ENCODE results near the gene TBCK.
A peak's percentile ranks its signal among the peaks of the same experiment; 100 is the strongest.
"Not testable (repeated sequence)": the region's sequence is repeated elsewhere in the genome, so short reads cannot be mapped to it uniquely, and the experiment has no call there.

The TBCK gene

DNA sequence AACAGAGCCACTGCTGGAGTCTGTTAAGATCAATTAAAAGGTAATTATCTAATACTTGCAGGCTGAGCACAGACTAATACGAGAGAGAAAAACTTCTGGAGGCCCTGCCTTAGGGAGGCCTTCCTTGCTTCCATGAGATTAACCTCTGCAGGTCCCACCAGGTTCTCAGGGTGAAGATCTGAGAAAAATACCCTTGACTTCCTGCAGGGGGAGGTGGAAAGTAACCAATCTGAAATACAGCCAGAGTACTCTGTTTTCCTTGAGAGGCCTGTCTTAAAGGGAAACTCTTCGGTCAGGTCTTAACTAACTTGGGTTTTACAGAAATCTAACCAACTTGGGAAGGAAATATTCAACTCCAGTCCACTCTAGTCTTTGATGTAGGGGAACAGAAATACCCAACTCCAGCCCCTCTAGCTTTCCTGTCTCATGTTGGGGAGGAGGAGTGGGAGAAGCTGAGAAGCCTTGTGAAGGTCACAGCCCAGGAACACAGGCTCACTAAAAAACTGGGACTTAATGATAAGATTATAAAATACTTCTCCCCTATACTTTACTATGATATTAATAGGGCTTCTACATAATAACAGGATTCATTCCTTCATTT is 77.1 kb downstream of the TBCK start:
- DNase-seq (ENCODE audit: insufficient read length, low spot score) (no peak), FAIRE-seq (peak; percentile 74)
- TF ChIP-seq CTCF (IDR thresholded peaks at IDR 0.05; ENCODE audit: insufficient read depth, missing control alignments), result peak; percentile 37

DNA sequence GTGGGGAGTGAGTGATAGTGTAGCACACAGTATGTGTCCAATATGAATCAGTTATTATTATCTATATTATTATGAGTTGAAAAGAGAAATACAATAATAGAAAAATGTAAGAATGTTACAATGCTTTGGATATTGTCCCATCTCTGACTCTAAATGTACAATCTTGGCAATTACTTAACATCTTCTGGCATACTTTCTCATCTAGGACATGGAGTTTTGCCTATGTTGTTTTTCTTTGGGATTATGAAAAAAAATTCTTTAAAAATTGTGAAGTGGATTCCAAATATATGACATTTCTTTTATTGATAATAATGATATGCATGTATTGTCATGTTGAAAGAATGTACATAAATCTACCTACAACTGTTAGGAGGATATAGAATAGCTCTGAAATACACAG is 84.1 kb downstream of the TBCK start:
- FAIRE-seq (no peak), DNase-seq (ENCODE audit: insufficient read length, low spot score) (no peak)
- no peak for TF ChIP-seq CTCF (IDR thresholded peaks at IDR 0.05; ENCODE audit: insufficient read depth, missing control alignments)

DNA sequence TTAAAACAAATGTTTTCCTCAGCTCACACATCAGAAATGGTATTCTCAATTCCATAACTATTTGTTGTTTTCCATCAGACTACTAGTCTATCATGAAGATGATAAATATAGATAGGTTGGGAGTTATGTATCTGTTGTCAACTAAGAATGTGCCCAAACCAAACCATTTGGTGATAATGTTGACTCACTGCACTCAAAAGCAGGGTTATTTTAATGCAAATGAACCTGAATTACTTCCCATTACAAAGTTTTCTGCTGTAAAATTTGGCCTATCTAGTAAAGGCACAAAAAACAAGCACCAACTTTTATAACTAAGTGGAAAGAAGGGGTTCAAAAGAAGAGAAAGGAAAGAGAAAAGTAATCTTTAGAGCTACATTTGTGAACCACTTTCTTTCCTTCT is 93.5 kb downstream of the TBCK start:
- peak; percentile 77 for FAIRE-seq
- no peak for TF ChIP-seq CTCF (IDR thresholded peaks at IDR 0.05; ENCODE audit: insufficient read depth, missing control alignments)
- DNase-seq (ENCODE audit: insufficient read length, low spot score), result no peak

GRCh38 chr4:106213291-106213690 is 102.7 kb downstream of the TBCK start:
- not testable (repeated sequence) for FAIRE-seq; DNase-seq (ENCODE audit: insufficient read length, low spot score)

- no peak for TF ChIP-seq CTCF (IDR thresholded peaks at IDR 0.05; ENCODE audit: insufficient read depth, missing control alignments)
Observed at GRCh38 chr4:106210021-106210420, 106.0 kb downstream of the TBCK start.

DNA sequence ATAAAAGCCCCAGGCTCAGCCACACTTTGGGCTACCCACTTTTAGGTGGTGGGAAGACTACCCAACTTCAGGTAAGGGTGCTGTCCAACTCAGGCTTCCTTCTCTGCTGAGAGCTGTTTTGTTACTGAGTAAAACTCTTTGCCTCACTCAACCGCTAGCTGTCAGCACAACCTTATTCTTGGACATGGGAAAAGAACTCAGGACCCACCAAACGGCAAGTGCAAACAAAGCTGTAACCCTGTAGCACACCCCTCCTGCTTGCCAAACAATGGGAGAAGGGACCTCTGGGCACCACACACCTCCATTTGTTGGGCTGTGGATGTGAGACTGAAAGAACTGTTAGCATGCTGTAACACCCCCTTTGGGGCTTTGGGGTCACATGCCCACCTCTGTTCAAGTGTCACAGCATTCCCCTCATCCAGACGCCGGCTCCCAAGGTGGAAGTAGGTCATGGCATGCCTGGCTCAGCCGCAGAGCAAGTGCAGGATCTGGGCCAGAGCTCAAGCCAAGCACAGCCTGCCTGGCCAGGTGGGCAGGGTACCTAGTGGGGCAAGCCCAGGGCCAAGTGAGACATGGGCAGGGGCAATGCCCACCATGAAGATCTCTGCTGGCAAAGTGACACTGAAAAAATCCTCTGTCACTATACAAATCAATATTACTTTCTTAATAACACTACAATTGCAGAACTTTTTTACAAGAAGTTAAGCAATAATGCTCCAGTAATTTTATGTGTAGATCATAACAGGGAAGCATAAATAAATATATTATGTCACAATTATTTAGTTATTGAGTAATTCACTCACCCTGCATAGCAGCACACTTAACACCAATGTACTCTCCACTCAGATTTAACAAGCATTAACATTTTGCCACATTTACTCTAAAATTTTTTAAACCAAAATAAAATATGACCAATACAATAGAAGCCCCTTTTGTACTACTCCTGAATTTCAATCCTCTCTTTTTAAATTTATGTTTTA is 107.2 kb downstream of the TBCK start:
- DNase-seq (ENCODE audit: insufficient read length, low spot score), result no peak
- TF ChIP-seq CTCF (IDR thresholded peaks at IDR 0.05; ENCODE audit: insufficient read depth, missing control alignments), result no peak
- FAIRE-seq, result no peak

More at GRCh38 chr4:106210021-106210420, 106.0 kb downstream of the TBCK start:
- peak; percentile 77 for FAIRE-seq
- DNase-seq (ENCODE audit: insufficient read length, low spot score), result no peak

DNA sequence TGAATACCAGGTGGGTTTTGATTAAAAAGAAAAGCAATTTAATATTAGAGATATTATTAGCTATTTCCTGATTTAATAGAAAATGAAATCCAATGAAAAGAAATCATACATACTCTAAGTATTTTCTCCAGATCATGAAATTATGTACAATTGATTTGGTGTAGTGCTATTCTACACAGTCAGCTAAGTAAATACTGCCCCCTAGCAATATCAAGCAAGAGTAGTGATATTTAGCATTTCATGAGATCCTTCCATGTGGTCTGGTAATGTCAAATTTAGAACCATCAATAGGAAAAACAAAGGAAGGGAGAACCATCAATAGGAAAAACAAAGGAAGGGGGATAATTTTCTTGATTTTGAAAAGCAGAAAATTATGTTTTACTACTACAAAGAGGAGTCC is 114.6 kb downstream of the TBCK start:
- DNase-seq (ENCODE audit: insufficient read length, low spot score) (no peak), FAIRE-seq (peak; percentile 86)
- peak; percentile 66 for TF ChIP-seq CTCF (IDR thresholded peaks at IDR 0.05; ENCODE audit: insufficient read depth, missing control alignments)
